SK-N-DZ (cell line): ENCODE results near the gene PMIS2.

Experiments used
- DNase-seq: peaks from one replicate; pipeline ENCODE4 v3.0.0-alpha.2; 2015; ENCODE audit warnings: low spot score

PMIS2 gene

DNA sequence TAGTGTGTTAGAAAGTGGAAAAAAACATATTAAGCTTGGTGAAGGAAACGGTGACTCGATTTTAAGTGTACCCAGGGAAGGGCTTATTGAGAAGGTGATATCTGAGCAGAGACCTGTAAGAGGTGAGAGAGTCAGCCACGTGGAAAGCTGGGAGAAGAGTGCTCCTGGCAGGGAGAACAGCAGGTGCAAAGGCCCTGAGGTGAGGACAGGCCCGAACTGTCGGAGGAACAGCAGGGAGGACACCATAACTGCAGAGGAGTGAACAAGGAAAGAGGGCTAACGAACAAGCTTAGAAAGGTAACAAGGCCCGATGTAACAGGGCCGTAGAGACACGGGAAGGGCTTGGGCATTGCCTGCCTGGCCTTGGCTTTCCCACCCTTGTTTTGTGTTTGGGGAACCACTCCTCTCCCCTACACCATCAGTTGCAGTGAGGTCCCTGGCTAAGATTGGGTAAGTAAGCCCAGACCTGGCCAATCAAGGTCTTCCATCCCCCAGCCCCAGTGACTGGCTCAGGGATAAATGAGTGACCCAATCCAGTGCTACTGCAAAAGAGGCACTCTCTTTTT is 29.9 kb upstream of the PMIS2 start:
- DNase-seq = no peak

DNA sequence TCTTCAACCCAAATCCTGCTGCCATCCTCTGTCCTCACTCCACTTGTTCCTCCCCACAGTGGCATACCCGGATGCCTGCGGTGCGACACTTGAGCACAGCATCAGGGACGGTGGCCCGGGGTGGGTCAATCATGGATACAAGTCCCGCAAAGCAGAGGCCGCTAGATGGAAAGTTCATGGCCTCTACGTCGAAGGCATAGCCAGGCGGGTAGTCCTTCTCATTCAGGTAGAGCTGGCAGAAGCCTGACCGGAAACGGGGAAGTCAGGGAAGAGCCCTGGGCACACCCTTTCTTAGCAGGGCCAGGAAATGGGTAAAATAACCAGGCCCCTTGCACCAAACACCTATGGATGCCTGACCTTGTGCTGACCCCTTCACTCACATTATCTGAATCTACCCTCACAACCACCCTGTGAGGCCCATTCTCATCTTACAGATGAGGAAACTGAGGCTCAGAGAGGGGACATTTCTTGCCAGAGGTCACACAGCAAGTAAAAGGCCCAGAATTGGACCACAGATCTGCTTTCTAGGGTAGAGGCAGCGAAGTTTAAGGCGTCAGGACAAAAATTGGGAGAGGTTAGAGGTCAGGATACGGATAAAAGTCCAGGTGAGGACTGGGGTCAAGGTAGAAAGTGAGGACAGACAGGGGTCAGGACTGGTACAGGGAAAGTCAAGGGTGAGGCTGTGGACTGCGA is 29.0 kb upstream of the PMIS2 start:
- DNase-seq = no peak

DNA sequence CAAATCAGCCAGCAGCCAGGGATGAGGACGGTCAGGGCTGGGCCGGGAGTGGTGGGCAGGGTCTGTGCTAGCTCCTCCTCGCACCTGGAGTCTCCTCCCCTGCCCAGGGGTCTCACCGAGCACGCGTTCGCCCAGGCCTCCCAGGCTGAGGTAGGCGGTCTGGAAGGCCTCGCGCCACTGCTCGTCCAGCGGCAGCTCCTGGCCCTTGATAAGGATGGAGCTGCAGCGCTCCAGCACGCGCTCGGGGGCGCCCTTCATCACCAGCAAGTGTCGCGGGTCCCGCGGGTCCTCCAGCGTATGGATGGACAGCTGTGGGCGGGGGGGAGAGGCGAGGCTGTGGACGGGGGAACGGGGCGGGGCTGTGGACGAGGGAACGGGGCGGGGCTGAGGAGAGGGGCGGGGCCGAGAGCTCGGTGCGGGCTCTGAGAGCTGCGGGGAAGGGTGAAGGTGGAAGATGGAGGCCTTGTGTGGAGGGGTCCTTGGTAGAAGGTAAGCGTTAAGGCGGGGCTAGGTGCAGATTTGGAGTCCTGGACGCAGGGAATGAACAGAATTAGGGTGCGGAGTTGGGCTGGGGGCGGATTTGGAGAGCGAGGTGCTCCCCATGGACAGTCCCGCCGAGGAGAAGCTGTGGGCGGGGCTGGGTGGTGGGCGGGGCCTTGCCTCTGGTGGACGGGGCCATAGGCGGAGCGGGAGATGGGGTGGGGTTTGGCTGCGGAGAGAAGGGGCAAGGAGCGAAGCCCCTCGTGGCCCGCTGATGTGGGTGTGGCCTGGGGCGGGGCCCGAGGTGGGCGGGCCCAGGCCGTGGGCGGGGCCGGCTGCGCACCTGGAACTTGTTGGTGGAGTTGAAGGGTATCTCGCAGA is 28.2 kb upstream of the PMIS2 start:
- DNase-seq = peak; percentile 78

DNA sequence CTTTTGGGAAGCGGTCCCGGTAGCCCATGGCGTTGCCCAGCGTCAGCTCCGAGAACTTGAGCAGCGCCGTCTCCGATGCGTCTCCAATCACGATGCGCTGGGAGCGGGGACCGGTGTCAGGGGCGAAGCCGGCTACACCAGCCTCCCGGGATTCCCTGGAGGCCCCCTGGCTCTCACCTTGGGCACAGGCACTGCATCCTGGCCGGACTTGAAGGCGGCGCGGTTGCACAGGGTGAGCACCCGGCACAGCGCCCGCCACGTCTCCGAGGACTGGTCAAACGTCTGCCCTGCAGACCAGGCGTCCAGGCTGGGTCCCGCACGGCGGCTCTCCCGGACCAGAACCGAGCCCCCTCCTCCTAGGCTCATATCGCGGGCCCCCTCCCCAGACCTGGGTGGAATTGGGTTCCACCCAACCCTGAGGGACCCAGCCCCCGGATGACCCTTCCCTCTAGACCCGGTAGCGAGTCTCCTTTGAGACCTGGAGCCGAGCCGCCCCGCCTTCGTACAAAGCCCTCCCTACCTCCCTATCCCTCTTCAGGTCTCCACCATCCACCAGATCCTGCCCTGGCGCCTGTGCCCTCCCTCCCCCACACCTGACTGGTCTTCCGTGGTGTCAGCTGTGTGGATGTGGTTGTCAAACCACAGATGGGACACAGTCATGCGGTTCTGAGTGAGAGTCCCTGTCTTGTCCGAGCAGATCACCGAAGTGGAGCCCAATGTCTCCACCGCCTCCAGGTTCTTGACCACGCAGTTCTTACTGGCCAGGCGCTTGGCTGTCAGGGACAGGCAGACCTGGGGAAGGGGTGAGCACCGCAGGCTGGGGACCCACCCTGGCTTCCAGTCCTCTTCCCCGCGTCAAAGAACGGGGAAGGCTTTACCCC is 27.3 kb upstream of the PMIS2 start:
- no peak for DNase-seq

DNA sequence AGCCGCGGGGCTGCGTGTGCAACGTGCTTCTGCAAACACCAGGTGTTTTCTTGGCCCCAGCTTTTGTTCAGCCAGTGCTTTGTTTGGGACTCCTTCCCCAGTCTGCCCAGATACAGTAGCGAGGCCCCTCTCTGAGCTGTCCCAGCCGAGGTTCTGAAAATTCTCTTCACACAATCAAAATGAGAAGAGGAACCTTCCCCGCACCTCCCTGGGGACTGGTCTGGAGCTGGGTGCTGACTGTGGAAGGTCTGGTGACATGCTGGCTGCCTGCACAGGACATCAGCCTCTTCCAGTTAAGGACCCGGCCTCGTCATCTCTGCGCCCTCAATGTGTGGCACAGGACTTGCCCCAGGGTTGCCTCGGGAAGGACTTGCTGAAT is 26.7 kb upstream of the PMIS2 start:
- no peak for DNase-seq

DNA sequence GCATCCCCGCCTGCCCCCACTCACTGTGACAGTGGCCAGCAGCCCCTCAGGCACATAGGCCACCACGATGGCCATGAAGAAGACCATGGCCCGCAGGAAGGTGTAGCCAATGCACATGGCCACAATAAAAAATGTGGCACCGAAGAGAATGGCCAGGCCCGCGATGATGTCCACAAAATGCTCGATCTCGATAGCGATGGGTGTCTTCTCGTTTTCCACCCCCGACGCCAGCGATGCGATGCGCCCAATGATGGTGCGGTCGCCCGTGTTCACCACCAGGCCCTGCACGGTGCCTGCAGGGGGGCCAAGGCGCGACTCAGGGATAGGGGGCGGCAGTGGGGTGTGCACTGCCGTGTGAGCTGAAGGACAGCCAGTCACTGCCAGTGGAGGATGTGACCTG is 26.2 kb upstream of the PMIS2 start:
- no peak for DNase-seq

DNA sequence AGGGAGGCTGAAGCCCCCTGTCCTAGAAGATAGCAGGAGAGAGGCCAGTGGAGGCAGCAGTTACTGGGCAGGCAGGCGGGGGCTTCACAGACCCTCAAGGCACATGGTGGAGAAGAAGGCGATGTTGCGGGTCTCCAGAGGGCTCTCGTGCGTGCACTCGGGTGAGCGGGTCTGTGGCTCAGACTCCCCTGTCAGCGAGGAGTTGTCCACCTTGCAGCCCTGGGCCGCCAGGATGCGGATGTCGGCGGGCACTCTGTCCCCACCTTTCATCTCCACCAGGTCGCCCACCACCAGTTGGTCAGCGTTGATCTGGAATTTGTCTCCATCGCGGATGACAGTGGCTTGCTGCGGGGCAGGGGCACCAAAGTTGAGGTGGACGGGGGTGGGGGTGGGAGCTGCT is 25.7 kb upstream of the PMIS2 start:
- DNase-seq = no peak

DNA sequence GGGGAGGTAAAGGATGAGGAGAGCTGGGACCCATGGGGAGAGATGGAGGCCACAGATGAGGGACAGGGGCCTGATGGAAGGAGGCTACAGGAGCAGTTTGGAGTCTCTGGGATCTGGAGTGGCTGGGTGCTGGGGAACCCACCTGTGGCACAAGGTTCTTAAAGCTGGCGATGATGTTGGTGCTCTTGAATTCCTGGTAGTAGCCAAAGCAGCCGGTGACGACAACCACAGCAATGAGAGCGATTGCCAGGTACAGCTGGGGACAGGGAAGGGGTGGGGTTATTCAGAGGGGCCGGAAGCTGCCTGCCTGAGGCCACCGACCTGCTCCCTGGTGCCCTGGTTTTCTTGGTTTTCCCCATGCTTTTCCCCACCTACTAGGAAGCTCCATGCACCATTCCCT is 25.3 kb upstream of the PMIS2 start:
- no peak for DNase-seq

DNA sequence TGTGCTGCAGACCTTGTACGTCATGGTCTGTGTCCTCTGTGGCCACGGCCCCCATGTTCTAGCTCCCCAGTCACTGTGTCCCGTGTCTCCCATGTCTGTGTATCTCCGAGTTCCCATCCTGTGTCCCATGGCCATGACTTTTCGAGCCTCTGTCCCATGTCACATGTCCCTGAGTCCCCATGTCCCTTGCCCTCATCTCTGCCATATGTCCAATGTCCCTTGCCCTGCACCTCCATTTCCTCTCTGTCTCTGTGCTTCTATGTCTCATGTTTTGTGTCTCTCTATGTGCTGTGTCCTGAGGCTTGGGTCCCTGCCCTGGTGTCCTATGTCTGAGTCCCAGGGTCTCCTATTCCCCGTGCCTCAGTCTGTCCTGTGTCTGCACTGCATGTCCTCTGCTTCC is 24.5 kb upstream of the PMIS2 start:
- no peak for DNase-seq

DNA sequence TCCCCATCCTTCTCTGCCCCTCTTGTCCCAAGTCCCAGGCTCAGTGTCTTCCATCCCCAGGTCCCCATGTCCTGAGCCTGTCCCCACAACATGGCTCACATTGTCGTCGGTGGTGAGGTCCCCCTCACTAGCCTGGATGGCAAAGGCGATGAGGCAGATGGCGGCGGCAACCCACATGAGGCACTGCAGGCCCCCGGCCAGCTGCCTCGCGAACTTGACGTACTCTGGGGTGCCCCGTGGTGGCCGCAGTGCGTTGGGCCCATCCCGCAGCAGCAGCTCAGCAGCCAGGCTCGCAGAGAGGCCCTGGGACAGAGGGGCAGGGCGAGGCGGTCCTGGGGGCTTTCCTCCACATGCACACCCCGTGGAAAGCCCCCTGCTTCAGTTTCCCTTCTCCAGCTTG is 23.6 kb upstream of the PMIS2 start:
- DNase-seq = no peak

DNA sequence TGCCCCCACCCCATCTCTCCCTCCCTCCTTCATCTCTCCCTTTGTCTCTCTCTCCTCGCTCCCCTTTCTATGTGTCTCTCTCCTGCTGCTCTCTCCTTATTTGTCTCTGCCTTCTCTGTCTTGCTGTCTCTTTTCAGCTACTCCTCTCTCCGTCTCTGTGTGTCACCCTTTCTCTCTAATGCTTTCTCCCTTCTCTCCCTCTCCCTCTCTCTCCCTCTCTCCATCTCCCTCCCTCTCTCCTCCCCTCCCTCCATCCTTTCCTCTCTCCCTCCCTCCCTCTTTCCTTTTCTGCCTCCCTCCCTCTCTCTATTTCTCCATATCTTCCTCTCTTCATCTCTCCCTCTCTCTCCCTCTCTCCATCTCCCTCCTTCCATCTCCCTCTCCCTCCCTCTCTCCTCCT is 23.2 kb upstream of the PMIS2 start:
- no peak for DNase-seq

DNA sequence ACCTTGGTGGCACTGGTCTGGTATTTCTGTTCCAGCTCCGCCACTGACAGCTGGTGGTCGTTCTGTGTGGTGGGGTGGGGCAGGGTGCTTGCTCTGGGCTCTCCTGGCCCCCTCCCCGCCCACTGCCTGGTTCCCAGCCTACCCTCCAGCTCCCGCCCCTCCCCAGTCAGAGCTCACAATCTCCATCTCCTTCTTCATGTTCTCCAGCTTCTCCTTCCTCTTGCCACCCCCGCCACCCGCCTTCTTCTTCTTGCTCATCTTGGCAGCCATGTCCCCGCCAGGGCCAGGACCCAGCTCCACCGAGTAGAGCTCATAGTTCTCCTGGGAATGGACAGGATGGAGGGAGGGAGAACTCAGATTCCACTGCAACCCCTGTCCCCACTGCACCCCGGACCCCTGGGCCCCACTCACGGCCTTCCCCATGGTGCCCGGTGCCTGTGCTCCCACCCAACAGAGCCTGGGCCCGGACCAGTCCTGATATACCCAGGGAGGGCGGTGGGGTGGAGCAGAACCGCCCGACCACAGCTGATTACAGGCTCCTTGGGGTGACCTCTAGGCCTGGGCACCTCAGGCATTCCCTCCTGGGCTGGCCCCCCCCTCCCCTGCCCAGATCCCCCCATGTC is 22.7 kb upstream of the PMIS2 start, which contains the start of gene ATP4A:
Gene ATP4A, minus strand, starts transcription at position 452 of the 623 bp plus-strand sequence. Its CDS starts 29 bp downstream, at position 423.
- DNase-seq = no peak

DNA sequence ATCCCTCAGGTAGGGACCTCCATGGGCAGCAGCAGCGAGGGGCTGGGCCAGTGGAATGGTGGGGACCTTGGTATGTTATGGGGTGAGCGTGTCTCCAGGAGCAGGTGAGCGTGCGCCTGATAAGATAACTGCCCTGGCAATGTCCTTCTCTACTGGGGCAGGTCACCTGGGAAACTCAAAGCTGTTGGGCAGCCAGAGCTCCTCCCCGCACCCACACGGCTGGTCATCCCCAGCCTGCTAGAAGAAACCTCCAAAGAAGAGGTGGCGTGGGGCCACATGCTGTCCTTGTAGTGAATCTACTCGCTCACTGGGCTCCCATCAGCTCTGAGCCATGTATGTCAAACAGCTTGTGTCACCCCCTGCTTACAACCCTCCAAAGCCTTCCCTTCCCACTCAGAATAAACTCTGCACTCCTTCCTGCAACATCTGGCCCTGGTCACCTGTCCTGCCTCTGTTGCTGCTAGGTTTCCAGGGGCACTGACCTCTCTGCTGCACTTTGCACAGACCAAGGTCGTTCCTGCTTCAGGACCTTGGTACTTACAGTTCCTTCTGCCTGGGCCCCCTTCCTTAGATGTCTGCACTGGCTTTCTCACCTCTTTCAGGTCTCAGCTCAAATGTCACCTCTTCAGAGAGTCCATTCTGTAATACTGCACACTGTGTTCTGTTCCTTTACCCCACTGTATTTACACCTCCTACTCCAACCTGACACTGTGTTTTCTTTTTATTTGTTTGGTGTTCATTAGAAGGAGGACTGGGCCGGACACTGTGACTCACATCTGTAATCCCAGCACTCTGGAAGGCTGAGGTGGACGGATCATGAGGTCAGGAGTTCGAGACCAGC is 20.7 kb upstream of the PMIS2 start:
- DNase-seq = no peak

DNA sequence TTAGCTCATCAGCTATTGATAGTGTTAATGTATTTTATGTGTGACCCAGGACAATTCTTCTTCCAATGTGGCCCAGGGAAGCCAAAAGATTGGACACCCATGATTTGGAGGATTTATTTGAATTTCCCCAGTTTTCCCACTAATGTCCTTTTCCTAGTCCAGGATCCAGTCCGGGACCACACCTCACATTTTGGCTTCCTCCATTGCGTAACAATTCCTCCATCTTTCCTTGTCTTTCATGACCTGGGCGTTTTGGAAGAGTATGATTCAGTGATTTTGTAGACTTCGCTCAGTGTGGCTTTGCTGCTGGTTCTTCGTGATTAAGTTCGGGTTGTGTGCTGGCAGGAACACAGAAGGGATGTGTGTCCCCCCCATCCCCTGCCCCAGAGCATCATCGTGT is 19.2 kb upstream of the PMIS2 start:
- no peak for DNase-seq

DNA sequence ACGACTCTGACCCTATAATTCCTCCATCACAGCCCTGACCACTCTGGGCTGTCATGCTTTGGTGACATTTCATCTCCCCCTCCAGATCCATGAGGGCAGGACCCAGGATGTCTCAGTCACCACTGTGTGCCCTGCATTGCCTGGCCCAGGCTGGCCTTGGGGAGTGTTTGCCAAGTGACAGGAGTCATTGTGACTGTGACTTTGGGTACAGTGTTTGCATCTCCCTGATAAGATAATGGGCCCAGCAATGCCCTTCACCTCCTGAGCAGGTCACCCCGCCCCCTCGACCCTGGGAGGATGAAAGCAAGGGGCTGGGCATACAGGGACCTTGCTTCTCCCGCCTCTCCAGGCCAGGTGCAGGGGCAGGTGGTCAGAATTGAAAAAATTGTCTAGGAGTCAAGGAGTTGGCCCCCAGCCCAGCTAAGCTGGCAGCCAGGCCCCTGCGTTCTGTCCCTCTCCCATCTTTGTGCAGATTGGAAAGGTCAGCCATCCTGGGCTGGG is 16.6 kb upstream of the PMIS2 start:
- no peak for DNase-seq

DNA sequence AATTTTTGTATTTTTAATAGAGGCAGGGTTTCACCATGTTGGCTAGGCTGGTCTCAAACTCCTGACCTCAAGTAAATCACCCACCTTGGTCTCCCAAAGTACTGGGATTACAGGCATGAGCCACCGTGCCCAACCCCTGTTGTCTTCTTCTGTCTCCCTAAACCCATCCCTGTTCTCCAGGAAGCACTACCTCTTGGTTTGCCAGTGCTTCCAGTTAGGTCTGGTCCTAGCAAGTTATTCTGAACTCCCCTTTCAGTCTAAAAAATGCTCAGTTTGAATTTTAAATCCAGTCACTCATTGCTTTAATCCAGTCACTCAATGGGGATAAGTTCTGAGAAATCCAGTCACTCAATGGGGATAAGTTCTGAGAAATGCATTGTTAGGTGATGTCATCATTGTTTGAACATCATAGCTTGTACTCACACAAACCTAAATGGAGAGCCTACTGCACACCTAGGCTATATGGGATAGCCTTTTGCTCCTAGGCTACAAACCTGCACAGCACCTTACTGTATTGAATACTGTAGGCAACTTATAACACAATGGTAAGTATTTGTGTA is 14.5 kb upstream of the PMIS2 start:
- no peak for DNase-seq

DNA sequence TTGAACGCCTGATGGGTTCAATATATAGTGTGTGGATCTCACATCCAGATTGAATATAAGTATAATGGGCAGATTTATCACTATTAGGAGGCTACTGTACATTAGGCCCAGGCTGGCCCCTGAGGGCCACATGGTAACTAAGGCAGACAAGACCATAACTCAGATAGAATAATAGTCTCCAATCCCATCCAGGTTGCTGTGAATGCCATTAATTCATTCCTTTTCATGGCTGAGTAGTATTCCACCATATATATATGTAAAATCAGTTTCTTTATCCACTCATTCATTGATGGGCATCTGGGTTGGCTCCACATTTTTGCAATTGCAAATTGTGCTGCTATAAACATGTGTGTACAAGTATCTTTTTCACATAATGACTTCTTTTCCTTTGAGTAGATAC is 8.1 kb upstream of the PMIS2 start:
- DNase-seq = no peak

DNA sequence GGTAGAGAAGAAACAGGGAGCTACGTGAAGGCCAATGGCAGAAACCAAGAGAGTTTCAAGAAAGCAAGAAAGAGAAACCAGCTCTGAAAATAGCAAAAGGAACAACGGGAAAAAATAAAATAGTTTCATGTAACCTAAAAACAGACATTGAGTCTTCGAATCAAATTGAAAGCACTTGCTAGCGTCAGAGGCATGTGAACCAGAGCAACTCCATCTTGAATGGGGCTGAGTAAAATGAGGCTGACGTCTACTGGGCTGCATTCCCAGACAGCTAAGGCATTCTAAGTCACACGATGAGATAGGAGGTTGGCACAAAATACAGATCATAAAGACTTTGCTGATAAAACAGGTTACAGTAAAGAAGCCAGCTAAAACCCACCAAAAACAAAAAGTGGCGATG is 7.3 kb upstream of the PMIS2 start:
- no peak for DNase-seq

DNA sequence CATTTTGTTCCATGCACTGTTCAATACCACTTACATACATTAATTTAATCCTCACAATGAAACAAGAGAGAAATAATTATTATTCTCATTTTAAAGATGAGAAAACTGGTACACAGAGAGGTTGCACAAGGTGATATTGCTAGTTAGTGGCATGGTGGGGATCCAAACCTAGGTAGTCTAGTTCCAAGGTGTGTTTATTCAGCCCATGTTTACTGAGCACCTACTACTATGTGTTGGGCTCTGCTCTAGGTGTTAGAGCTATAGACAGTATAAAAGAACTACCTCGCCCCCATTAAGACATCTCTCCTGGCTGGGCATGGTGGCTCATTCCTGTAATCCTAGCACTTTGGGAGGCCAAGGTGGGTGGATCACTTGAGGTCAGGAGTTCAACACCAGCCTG is 3.2 kb upstream of the PMIS2 start:
- DNase-seq = no peak

DNA sequence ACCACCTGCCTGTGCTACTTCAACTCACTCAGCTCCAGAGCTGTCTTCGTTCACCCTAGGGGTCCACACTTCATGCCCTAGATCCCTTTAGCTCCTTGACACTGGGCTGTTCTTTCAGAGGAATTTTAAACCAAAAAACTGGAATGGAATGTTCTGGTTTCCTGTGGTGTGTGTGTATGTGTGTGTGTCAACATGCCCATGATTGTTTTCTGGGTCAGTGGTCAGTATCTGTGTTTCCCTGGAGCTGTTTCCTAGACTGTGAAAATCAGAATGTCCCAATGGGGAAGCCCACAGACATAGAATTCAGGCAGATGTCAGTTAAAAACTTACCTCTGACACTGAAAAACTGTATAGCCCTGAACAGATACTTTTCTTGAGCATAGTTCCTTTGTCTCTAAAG is 1.3 kb downstream of the PMIS2 start:
- DNase-seq = no peak
